Esophagus squamous epithelium (tissue), 4 donors: ENCODE results near the gene ATRNL1.

Experiments used
- POLR2A ChIP-seq, 4 donors: fragments of 450-650 bp; IDR thresholded peaks; one replicate each; pipeline ENCODE4 v1.6.1; 2017; ENCODE audit warnings: antibody characterized with exemption in 4 of 4, mild to moderate bottlenecking in 4 of 4, moderate library complexity in 3 of 4
- TF ChIP-seq, protein P1 (sequence below), 6 experiments: fragments of 450-650 bp in 4 of 6; fragments of 200-600 bp in 2 of 6; sonication (generic) in 2 of 6; IDR thresholded peaks; one replicate each; pipeline ENCODE4 v1.5.1; 2016 to 2019; ENCODE audit warnings: antibody characterized with exemption in 6 of 6, mild to moderate bottlenecking in 4 of 6, moderate library complexity in 4 of 6

DNA sequence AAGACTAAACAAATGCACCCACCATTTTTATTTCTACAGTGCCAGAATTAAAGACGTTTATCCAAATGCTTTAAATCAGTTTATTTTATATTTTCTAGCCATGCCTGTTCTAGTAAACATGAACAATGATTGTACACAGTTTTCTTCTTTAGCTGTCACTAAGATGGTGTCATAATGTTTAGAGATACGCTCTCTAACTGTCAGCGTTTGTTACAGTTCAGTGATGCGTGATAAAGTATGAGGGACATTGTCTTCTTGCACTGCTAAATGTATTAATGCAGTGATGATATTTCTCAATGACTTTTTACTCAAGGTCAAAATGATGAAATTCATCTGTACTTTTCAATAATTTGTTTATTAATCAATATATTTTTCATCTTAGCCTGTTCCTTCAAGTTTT, 513.6 kb downstream of the ATRNL1 start:
- no peak for TF ChIP-seq POLR2A (IDR thresholded peaks at IDR 0.05)
- TF ChIP-seq, protein P1, sequence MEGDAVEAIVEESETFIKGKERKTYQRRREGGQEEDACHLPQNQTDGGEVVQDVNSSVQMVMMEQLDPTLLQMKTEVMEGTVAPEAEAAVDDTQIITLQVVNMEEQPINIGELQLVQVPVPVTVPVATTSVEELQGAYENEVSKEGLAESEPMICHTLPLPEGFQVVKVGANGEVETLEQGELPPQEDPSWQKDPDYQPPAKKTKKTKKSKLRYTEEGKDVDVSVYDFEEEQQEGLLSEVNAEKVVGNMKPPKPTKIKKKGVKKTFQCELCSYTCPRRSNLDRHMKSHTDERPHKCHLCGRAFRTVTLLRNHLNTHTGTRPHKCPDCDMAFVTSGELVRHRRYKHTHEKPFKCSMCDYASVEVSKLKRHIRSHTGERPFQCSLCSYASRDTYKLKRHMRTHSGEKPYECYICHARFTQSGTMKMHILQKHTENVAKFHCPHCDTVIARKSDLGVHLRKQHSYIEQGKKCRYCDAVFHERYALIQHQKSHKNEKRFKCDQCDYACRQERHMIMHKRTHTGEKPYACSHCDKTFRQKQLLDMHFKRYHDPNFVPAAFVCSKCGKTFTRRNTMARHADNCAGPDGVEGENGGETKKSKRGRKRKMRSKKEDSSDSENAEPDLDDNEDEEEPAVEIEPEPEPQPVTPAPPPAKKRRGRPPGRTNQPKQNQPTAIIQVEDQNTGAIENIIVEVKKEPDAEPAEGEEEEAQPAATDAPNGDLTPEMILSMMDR (IDR thresholded peaks at IDR 0.05): no peak
